ENCODE data around the gene IQGAP1. TPM values are rescaled to one million over a fixed set of nuclear protein-coding genes. Genes with fewer than 3 reads are reported as not detected.
A peak's percentile ranks its signal among the peaks of the same experiment; 100 is the strongest.
"Not testable (repeated sequence)": the region's sequence is repeated elsewhere in the genome, so short reads cannot be mapped to it uniquely, and the experiment has no call there.

IQGAP1 gene, protein sequence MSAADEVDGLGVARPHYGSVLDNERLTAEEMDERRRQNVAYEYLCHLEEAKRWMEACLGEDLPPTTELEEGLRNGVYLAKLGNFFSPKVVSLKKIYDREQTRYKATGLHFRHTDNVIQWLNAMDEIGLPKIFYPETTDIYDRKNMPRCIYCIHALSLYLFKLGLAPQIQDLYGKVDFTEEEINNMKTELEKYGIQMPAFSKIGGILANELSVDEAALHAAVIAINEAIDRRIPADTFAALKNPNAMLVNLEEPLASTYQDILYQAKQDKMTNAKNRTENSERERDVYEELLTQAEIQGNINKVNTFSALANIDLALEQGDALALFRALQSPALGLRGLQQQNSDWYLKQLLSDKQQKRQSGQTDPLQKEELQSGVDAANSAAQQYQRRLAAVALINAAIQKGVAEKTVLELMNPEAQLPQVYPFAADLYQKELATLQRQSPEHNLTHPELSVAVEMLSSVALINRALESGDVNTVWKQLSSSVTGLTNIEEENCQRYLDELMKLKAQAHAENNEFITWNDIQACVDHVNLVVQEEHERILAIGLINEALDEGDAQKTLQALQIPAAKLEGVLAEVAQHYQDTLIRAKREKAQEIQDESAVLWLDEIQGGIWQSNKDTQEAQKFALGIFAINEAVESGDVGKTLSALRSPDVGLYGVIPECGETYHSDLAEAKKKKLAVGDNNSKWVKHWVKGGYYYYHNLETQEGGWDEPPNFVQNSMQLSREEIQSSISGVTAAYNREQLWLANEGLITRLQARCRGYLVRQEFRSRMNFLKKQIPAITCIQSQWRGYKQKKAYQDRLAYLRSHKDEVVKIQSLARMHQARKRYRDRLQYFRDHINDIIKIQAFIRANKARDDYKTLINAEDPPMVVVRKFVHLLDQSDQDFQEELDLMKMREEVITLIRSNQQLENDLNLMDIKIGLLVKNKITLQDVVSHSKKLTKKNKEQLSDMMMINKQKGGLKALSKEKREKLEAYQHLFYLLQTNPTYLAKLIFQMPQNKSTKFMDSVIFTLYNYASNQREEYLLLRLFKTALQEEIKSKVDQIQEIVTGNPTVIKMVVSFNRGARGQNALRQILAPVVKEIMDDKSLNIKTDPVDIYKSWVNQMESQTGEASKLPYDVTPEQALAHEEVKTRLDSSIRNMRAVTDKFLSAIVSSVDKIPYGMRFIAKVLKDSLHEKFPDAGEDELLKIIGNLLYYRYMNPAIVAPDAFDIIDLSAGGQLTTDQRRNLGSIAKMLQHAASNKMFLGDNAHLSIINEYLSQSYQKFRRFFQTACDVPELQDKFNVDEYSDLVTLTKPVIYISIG (N-terminal part only)
- total RNA-seq (10 to 100 TPM; 37.8 to 57.9 (median 53.8) TPM), polyA plus RNA-seq (30.0 TPM)
- long read RNA-seq, donor 1, full-length matches to known transcripts: 4 of 34 reads
- long read RNA-seq, donor 1, partial matches to known transcripts: 30 of 34 reads
- long read RNA-seq, donor 1, other reads (novel, unspliced or antisense): 0 of 34 reads
- long read RNA-seq, donor 2, full-length matches to known transcripts: 1 of 5 reads
- long read RNA-seq, donor 2, partial matches to known transcripts: 4 of 5 reads
- long read RNA-seq, donor 2, other reads (novel, unspliced or antisense): 0 of 5 reads
- long read RNA-seq, donor 3, full-length matches to known transcripts: 12 of 131 reads
- long read RNA-seq, donor 3, partial matches to known transcripts: 109 of 131 reads
- long read RNA-seq, donor 3, other reads (novel, unspliced or antisense): 10 of 131 reads
- long read RNA-seq, donor 4, full-length matches to known transcripts: 4 of 9 reads
- long read RNA-seq, donor 4, partial matches to known transcripts: 5 of 9 reads
- long read RNA-seq, donor 4, other reads (novel, unspliced or antisense): 0 of 9 reads

DNA sequence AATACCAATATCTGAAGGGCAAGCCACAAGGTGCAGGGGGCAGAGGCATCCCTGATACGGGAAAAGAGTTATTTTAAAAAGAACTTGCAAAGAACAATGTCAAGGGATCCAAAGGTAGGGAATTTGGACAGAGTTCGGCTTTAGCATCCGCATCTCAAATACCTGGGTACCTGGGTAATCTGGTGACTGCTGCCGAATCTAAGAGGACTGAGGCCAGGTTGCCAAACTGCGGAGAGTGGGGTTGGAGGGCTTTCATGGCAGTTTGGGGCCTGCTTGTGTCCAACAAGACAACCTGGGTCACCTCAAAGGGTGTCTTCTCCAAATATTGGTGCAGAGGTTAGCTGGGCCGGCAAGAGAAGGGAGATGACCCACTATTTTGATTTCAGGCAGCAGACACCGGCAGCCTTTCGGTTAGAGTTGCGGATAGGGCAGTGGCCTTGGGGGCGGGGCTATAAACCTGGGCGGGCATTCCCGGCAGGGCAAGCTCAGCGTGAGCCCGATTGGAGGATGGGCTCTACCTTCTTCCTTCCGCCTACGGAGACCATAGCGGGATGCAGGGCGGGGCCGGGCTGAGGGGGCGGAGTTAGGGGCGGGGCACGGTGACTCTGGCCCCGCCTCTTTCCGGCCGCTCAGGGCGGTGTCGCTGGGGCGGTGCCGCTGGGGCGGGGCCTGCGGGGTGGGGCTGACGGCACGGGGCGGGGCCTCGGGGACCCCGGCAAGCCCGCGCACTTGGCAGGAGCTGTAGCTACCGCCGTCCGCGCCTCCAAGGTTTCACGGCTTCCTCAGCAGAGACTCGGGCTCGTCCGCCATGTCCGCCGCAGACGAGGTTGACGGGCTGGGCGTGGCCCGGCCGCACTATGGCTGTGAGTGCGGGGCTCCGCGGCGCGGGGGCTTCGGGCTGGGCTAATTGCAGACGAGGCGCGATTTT, at the start of gene IQGAP1:
Gene IQGAP1 (plus strand): TSS at position 709 of the 928 bp plus-strand sequence. CDS start 100 bp downstream, at position 809.
- no peaks in the 10 kb centered on the region for H3K9me3 ChIP-seq (ENCODE audit: control insufficient read depth, low read length)
- peak within 1 kb of the TSS; percentile 94 for H3K4me3 ChIP-seq (ENCODE audit: low read length)
- H3K27me3 ChIP-seq (ENCODE audit: control insufficient read depth, insufficient read depth): no peaks in the 10 kb centered on the region
- intact Hi-C loops (cut with DNase I): no loop called here
- H3K27ac ChIP-seq (ENCODE audit: low read length): peak within 1 kb of the TSS; percentile 96
- peak; percentile 99 for DNase-seq
- H3K4me1 ChIP-seq (ENCODE audit: control insufficient read depth, insufficient read depth, low read length): peaks cover 8% of the 10 kb centered on the region
- ATAC-seq: peak; percentile 98
- WGBS: 6% methylated on average over 62 of the region's 62 CpGs

GRCh38 chr15:90338532-90338931, 49.5 kb upstream of the IQGAP1 start:
- Histone ChIP-seq H3K4me3 (ENCODE audit: low read length) (no peak overlapping the region), H3K9me3 (ENCODE audit: control insufficient read depth, low read length) (no peaks in the 10 kb centered on the region), H3K4me1 (ENCODE audit: control insufficient read depth, insufficient read depth, low read length) (peaks cover 4% of the 10 kb centered on the region), H3K27ac (ENCODE audit: low read length) (no peak overlapping the region), H3K27me3 (ENCODE audit: control insufficient read depth, insufficient read depth) (no peaks in the 10 kb centered on the region)
- ATAC-seq (no peak), DNase-seq (no peak)
- 91% methylated on average over 1 of the region's 1 CpG for WGBS
- intact Hi-C loops (cut with DNase I): no loop called here

DNA sequence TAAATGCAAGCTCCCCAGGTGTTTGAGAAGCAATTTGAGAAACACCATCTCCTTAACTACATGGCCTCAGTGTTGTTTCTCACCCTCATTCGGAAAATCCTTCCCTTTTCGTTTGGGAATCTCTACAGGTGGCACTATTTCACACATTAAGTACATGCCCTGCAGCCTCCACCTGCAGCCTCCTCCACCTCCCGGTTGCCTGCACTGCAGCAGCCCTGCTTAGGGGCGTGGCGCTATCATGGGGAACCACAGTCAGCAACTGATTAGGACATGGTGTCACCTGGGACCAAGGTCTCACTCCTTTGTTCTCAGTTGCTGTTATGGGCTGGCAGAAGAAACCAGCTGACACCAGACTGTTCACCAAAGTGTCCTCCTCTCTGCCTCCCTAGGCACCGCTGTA, 47.7 kb upstream of the IQGAP1 start:
- no peaks in the 10 kb centered on the region for H3K9me3 ChIP-seq (ENCODE audit: control insufficient read depth, low read length)
- WGBS: 78% methylated on average over 6 of the region's 6 CpGs
- no peak overlapping the region for H3K27ac ChIP-seq (ENCODE audit: low read length)
- DNase-seq (no peak), ATAC-seq (no peak)
- H3K27me3 ChIP-seq (ENCODE audit: control insufficient read depth, insufficient read depth): no peaks in the 10 kb centered on the region
- peaks cover 4% of the 10 kb centered on the region for H3K4me1 ChIP-seq (ENCODE audit: control insufficient read depth, insufficient read depth, low read length)
- intact Hi-C loops (cut with DNase I): no loop called here
- H3K4me3 ChIP-seq (ENCODE audit: low read length): no peak overlapping the region

DNA sequence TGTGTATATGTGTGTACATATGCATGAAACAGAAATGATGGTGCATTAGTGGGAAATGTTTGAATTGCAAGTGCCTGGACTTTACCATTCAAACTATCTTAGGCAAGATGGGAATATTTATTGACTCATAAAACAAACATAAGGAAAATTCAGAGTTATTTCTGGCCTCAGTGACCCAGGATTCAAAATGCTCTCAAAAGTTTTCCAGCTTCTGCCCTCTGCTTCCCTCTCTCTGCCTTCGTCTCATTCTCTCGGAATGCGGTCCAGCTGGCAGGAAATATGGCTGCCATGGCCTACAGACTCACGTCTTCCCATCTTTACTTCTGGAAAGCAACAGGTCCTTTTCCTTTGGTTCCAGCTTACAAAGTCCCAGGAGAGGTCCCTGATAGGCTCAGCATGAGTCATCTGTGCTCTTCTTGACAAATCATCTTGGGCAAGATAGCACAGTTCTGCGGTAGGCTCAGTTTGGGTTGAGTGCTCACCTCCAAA, 44.7 kb upstream of the IQGAP1 start:
- Histone ChIP-seq H3K4me3 (ENCODE audit: low read length) (no peak overlapping the region), H3K27me3 (ENCODE audit: control insufficient read depth, insufficient read depth) (no peaks in the 10 kb centered on the region), H3K4me1 (ENCODE audit: control insufficient read depth, insufficient read depth, low read length) (peaks cover 4% of the 10 kb centered on the region), H3K27ac (ENCODE audit: low read length) (peak overlapping the region; percentile 36), H3K9me3 (ENCODE audit: control insufficient read depth, low read length) (no peaks in the 10 kb centered on the region)
- peak; percentile 54 to 68 for ATAC-seq
- peak in 2 of 3 donors; percentile 49 to 63 for DNase-seq
- intact Hi-C loops (cut with DNase I): no loop called here
- 64% methylated on average over 5 of the region's 5 CpGs for WGBS

DNA sequence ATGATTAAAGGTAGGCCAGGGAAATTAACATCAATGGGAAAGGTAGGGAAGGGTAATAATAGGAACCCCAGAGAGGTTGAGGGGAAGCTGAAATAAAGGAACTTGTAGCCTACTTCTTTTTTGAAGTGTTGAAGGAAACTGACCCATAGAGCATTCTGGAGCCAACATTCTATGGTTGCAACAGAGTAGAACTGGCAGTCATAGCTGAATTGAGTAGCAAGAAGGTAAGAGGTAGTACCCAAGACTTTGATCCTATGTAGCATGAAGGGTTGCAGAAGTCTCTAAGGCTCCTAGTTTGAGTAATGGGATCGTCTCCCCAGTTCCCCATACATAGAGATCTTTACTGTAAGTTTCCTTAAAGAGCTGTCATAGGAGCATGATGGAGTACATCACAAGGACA, 43.4 kb upstream of the IQGAP1 start:
- Histone ChIP-seq H3K27me3 (ENCODE audit: control insufficient read depth, insufficient read depth) (no peaks in the 10 kb centered on the region), H3K27ac (ENCODE audit: low read length) (no peak overlapping the region), H3K4me1 (ENCODE audit: control insufficient read depth, insufficient read depth, low read length) (peaks cover 4% of the 10 kb centered on the region), H3K9me3 (ENCODE audit: control insufficient read depth, low read length) (no peaks in the 10 kb centered on the region), H3K4me3 (ENCODE audit: low read length) (no peak overlapping the region)
- DNase-seq (no peak), ATAC-seq (no peak)
- 91% methylated on average over 1 of the region's 1 CpG for WGBS
- intact Hi-C loops (cut with DNase I): no loop called here

- peak in 1 of 2 donors; percentile 20 for ATAC-seq
- no peak overlapping the region for H3K27ac ChIP-seq (ENCODE audit: low read length)
- H3K4me1 ChIP-seq (ENCODE audit: control insufficient read depth, insufficient read depth, low read length): peaks cover 4% of the 10 kb centered on the region
- H3K27me3 ChIP-seq (ENCODE audit: control insufficient read depth, insufficient read depth): no peaks in the 10 kb centered on the region
- no peak for DNase-seq
- no peaks in the 10 kb centered on the region for H3K9me3 ChIP-seq (ENCODE audit: control insufficient read depth, low read length)
- no peak overlapping the region for H3K4me3 ChIP-seq (ENCODE audit: low read length)
- WGBS: 35% methylated on average over 2 of the region's 2 CpGs
- intact Hi-C loops (cut with DNase I): no loop called here
Observed at GRCh38 chr15:90345857-90346256, 42.2 kb upstream of the IQGAP1 start.

- ATAC-seq; H3K9me3 ChIP-seq (ENCODE audit: control insufficient read depth, low read length); H3K27me3 ChIP-seq (ENCODE audit: control insufficient read depth, insufficient read depth); H3K4me1 ChIP-seq (ENCODE audit: control insufficient read depth, insufficient read depth, low read length); DNase-seq; intact Hi-C loops (cut with DNase I); H3K4me3 ChIP-seq (ENCODE audit: low read length); H3K27ac ChIP-seq (ENCODE audit: low read length): not testable (repeated sequence)
- WGBS: 98% methylated on average over 1 of the region's 1 CpG
Observed at GRCh38 chr15:90347431-90348065, 40.5 kb upstream of the IQGAP1 start.

DNA sequence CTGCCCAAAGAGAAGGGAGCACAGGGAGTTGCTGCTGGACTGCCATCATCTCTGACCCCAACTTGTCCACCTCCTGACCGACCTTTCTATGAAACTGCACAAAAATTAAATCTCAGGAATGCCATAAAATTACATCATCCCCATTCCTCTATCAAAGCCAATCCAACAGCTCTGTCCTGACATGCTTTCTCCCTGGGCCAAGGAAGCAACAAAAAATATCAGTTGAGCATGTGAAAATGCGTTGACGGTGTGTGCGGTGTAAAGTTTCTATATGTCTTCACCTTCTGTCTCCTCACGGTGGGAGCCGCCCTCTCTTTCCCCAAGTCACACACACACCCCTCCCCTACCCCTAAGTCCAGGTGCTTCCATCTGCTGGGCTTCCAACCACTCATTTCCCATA, 39.6 kb upstream of the IQGAP1 start:
- no peak overlapping the region for H3K27ac ChIP-seq (ENCODE audit: low read length)
- H3K27me3 ChIP-seq (ENCODE audit: control insufficient read depth, insufficient read depth): no peaks in the 10 kb centered on the region
- intact Hi-C loops (cut with DNase I): no loop called here
- DNase-seq (no peak), ATAC-seq (no peak)
- H3K9me3 ChIP-seq (ENCODE audit: control insufficient read depth, low read length): no peaks in the 10 kb centered on the region
- H3K4me3 ChIP-seq (ENCODE audit: low read length): no peak overlapping the region
- WGBS: 82% methylated on average over 6 of the region's 6 CpGs
- H3K4me1 ChIP-seq (ENCODE audit: control insufficient read depth, insufficient read depth, low read length): no peaks in the 10 kb centered on the region

DNA sequence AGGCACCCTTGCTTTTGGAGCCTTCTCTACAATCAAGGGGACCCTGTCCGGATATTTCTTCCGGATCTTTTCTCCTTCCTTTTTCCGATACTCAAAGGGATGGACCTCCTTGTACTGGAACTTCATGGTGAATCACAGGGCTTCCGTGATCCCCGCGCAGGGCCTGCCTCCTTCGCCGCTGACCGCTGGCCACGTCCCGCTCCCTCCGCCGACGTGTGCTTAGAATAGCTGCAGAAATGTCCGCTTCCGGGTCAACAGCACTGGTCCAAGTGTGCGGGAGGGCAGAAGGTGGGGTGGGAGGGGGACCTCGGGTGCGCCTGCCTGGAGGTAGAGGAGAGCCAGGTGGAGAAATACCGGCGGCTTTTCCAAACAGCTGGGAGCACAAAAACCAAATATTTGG, 39.0 kb upstream of the IQGAP1 start:
- DNase-seq (no peak), ATAC-seq (no peak)
- WGBS: 96% methylated on average over 21 of the region's 21 CpGs
- H3K4me1 ChIP-seq (ENCODE audit: control insufficient read depth, insufficient read depth, low read length): no peaks in the 10 kb centered on the region
- H3K27me3 ChIP-seq (ENCODE audit: control insufficient read depth, insufficient read depth): no peaks in the 10 kb centered on the region
- H3K9me3 ChIP-seq (ENCODE audit: control insufficient read depth, low read length): no peaks in the 10 kb centered on the region
- no peak overlapping the region for H3K4me3 ChIP-seq (ENCODE audit: low read length)
- intact Hi-C loops (cut with DNase I): no loop called here
- H3K27ac ChIP-seq (ENCODE audit: low read length): no peak overlapping the region
